ENCODE results near the gene S1PR4.
"Not testable (repeated sequence)": the region's sequence is repeated elsewhere in the genome, so short reads cannot be mapped to it uniquely, and the experiment has no call there.

Gene S1PR4

GRCh38 chr19:3153286-3154230 lies 25.0 kb upstream of the S1PR4 start:
- DNase-seq (ENCODE audit: low spot score): no peak

GRCh38 chr19:3154447-3154846 lies 24.1 kb upstream of the S1PR4 start:
- DNase-seq (ENCODE audit: low spot score): not testable (repeated sequence)

GRCh38 chr19:3154957-3155736 lies 23.4 kb upstream of the S1PR4 start:
- DNase-seq (ENCODE audit: low spot score): no peak

GRCh38 chr19:3157096-3157845 lies 21.3 kb upstream of the S1PR4 start:
- no peak for DNase-seq (ENCODE audit: low spot score)

- DNase-seq (ENCODE audit: low spot score): no peak
These were observed 19.0 kb upstream of the S1PR4 start for GRCh38 chr19:3159565-3159964.

GRCh38 chr19:3160219-3160618 lies 18.4 kb upstream of the S1PR4 start:
- no peak for DNase-seq (ENCODE audit: low spot score)

GRCh38 chr19:3161453-3161852 lies 17.1 kb upstream of the S1PR4 start:
- DNase-seq (ENCODE audit: low spot score): no peak

GRCh38 chr19:3162418-3163229 lies 15.9 kb upstream of the S1PR4 start:
- no peak for DNase-seq (ENCODE audit: low spot score)

- peak; percentile 94 for DNase-seq (ENCODE audit: low spot score)
These were observed 15.2 kb upstream of the S1PR4 start for GRCh38 chr19:3163230-3163886.

GRCh38 chr19:3163943-3164342 lies 14.6 kb upstream of the S1PR4 start:
- no peak for DNase-seq (ENCODE audit: low spot score)

GRCh38 chr19:3167533-3168272 lies 10.9 kb upstream of the S1PR4 start:
- no peak for DNase-seq (ENCODE audit: low spot score)

GRCh38 chr19:3171894-3172672 lies 6.5 kb upstream of the S1PR4 start:
- DNase-seq (ENCODE audit: low spot score): no peak

GRCh38 chr19:3172673-3173000 lies 5.9 kb upstream of the S1PR4 start:
- DNase-seq (ENCODE audit: low spot score): not testable (repeated sequence)

- DNase-seq (ENCODE audit: low spot score): no peak
These were observed 2.5 kb upstream of the S1PR4 start for GRCh38 chr19:3175781-3176714.

GRCh38 chr19:3176715-3177501 lies 1.7 kb upstream of the S1PR4 start:
- no peak for DNase-seq (ENCODE audit: low spot score)

- DNase-seq (ENCODE audit: low spot score): no peak
These were observed 587 bp downstream of the S1PR4 start for GRCh38 chr19:3178973-3179738.

Measured in HuH-7.5 (cell line).